Gastroesophageal sphincter (tissue), 4 donors: ENCODE measurements around the gene NKD1. TPM values are rescaled to one million over a fixed set of nuclear protein-coding genes. Genes with fewer than 3 reads are reported as not detected.

ENCODE experiments used
- ATAC-seq: fragments of 150-250 bp; one replicate; pipeline ENCODE4 v1.9.1; 2016; ENCODE audit warnings: mild to moderate bottlenecking, moderate library complexity
- H3K27ac ChIP-seq, 4 donors: fragments of 200-600 bp; sonication (generic) in 3 of 4; 1 replicate in 3 of 4; 2 replicates in 1 of 4; pipeline ENCODE4 v1.5.1; 2016 to 2019
- H3K27me3 ChIP-seq: fragments of 200-600 bp; sonication (generic); one replicate; pipeline ENCODE4 v1.5.1; 2019
- H3K36me3 ChIP-seq, 2 donors: fragments of 200-600 bp; sonication (generic); one replicate each; pipeline ENCODE4 v1.5.1; 2019; ENCODE audit warnings: control low read depth in 1 of 2
- H3K4me1 ChIP-seq, 3 donors: fragments of 200-600 bp; sonication (generic); 1 replicate in 2 of 3; 2 replicates in 1 of 3; pipeline ENCODE4 v1.5.1; 2016 to 2019; ENCODE audit warnings: control low read depth in 2 of 3
- H3K4me3 ChIP-seq, 2 donors: fragments of 200-600 bp; sonication (generic); one replicate each; pipeline ENCODE4 v1.5.1; 2019; ENCODE audit warnings: mild to moderate bottlenecking in 1 of 2, moderate library complexity in 1 of 2
- H3K9me3 ChIP-seq, 3 donors: fragments of 200-600 bp; sonication (generic); one replicate each; pipeline ENCODE4 v1.5.1; 2017 to 2019; ENCODE audit warnings: control low read depth in 2 of 3
- EP300 ChIP-seq: sonication (generic); formaldehyde crosslinking; IDR thresholded peaks from one replicate; pipeline ENCODE4 v1.6.1; 2017; ENCODE audit warnings: antibody characterized with exemption, mild to moderate bottlenecking
- POLR2A ChIP-seq, 2 donors: fragments of 450-650 bp; IDR thresholded peaks; one replicate each; pipeline ENCODE4 v1.6.1; 2017; ENCODE audit warnings: antibody characterized with exemption in 2 of 2, mild to moderate bottlenecking in 2 of 2, moderate library complexity in 1 of 2
- POLR2AphosphoS5 ChIP-seq: sonication (generic); formaldehyde crosslinking; IDR thresholded peaks from one replicate; pipeline ENCODE4 v1.6.1; 2017; ENCODE audit warnings: antibody characterized with exemption
- WGBS, 2 donors: methylation state at CpG; one replicate each; pipeline ENCODE4 v1.1.5; 2018; ENCODE audit warnings: low coverage in 1 of 2; 5-methylcytosine and 5-hydroxymethylcytosine counted together
- total RNA-seq, 4 donors: library from RNA; depleted of rRNA; stranded (reverse); fragments of >200 nt; gene quantifications; one replicate each; pipeline ENCODE4 v1.1.0, GENCODE V29; 2016
- TF ChIP-seq, protein P1 (sequence below), 4 experiments: fragments of 200-600 bp in 2 of 4; fragments of 450-650 bp in 2 of 4; sonication (generic) in 1 of 4; IDR thresholded peaks; one replicate each; pipeline ENCODE4 v1.5.1; 2017 to 2019; ENCODE audit warnings: antibody characterized with exemption in 4 of 4, mild to moderate bottlenecking in 2 of 4, moderate library complexity in 2 of 4

NKD1 gene
- total RNA-seq, 4 donors from 2014 or later: 27.7 to 69.2 (median 48.7) TPM

GRCh38 chr16:50553182-50553710 is 5.0 kb downstream of the NKD1 start:
- TF ChIP-seq POLR2AphosphoS5: no peak
- TF ChIP-seq EP300: no peak
- TF ChIP-seq, protein P1, sequence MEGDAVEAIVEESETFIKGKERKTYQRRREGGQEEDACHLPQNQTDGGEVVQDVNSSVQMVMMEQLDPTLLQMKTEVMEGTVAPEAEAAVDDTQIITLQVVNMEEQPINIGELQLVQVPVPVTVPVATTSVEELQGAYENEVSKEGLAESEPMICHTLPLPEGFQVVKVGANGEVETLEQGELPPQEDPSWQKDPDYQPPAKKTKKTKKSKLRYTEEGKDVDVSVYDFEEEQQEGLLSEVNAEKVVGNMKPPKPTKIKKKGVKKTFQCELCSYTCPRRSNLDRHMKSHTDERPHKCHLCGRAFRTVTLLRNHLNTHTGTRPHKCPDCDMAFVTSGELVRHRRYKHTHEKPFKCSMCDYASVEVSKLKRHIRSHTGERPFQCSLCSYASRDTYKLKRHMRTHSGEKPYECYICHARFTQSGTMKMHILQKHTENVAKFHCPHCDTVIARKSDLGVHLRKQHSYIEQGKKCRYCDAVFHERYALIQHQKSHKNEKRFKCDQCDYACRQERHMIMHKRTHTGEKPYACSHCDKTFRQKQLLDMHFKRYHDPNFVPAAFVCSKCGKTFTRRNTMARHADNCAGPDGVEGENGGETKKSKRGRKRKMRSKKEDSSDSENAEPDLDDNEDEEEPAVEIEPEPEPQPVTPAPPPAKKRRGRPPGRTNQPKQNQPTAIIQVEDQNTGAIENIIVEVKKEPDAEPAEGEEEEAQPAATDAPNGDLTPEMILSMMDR (IDR thresholded peaks at IDR 0.05): no peak
- no peak for TF ChIP-seq POLR2A (IDR thresholded peaks at IDR 0.05)

GRCh38 chr16:50553731-50554360 is 5.7 kb downstream of the NKD1 start:
- TF ChIP-seq EP300 (no peak), POLR2A (IDR thresholded peaks at IDR 0.05) (no peak), POLR2AphosphoS5 (no peak)
- TF ChIP-seq, protein P1 (IDR thresholded peaks at IDR 0.05): no peak

More at GRCh38 chr16:50553182-50553710, 5.0 kb downstream of the NKD1 start:
- peaks cover 0 to 98% (median 9%) of the 10 kb centered on the region in 3 donors for H3K4me1 ChIP-seq
- peak overlapping the region in 3 of 4 donors; percentile 64 to 92 (median 87) for H3K27ac ChIP-seq
- H3K36me3 ChIP-seq: peaks cover 0 to 16% of the 10 kb centered on the region in 2 donors
- no peaks in the 10 kb centered on the region for H3K9me3 ChIP-seq
- H3K27me3 ChIP-seq: no peaks in the 10 kb centered on the region
- no peak overlapping the region for H3K4me3 ChIP-seq
- ATAC-seq: no peak
- 71 to 81% methylated on average over 2 to 7 of the region's 7 CpGs for WGBS, 2 donors

GRCh38 chr16:50555269-50555875 is 7.2 kb downstream of the NKD1 start:
- TF ChIP-seq POLR2AphosphoS5 (no peak), EP300 (no peak), POLR2A (IDR thresholded peaks at IDR 0.05) (no peak)
- TF ChIP-seq, protein P1 (IDR thresholded peaks at IDR 0.05): no peak
- Histone ChIP-seq H3K4me1 (peaks cover 0 to 98% (median 9%) of the 10 kb centered on the region in 3 donors), H3K27ac (peak overlapping the region in 3 of 4 donors; percentile 78 to 92 (median 87)), H3K4me3 (no peak overlapping the region), H3K27me3 (no peaks in the 10 kb centered on the region), H3K36me3 (peaks cover 0 to 33% of the 10 kb centered on the region in 2 donors), H3K9me3 (no peaks in the 10 kb centered on the region)
- 0 to 86% methylated on average over 1 to 5 of the region's 10 CpGs for WGBS, 2 donors
- ATAC-seq: no peak

More at GRCh38 chr16:50553731-50554360, 5.7 kb downstream of the NKD1 start:
- no peaks in the 10 kb centered on the region for H3K9me3 ChIP-seq
- no peaks in the 10 kb centered on the region for H3K27me3 ChIP-seq
- no peak overlapping the region for H3K4me3 ChIP-seq
- H3K36me3 ChIP-seq: peaks cover 0 to 19% of the 10 kb centered on the region in 2 donors
- peak overlapping the region in 3 of 4 donors; percentile 64 to 92 (median 87) for H3K27ac ChIP-seq
- WGBS, 2 donors: 86% methylated on average over 2 of the region's 7 CpGs; no CpG with 5 or more reads in 1 of the 2 donors
- peaks cover 0 to 98% (median 9%) of the 10 kb centered on the region in 3 donors for H3K4me1 ChIP-seq
- ATAC-seq: no peak

- Histone ChIP-seq H3K9me3 (no peaks in the 10 kb centered on the region), H3K4me1 (peaks cover 0 to 93% (median 9%) of the 10 kb centered on the region in 3 donors), H3K27ac (peak overlapping the region in 3 of 4 donors; percentile 78 to 92 (median 87)), H3K36me3 (peaks cover 0 to 39% of the 10 kb centered on the region in 2 donors), H3K4me3 (no peak overlapping the region), H3K27me3 (no peaks in the 10 kb centered on the region)
- no peak for TF ChIP-seq POLR2A (IDR thresholded peaks at IDR 0.05)
- TF ChIP-seq EP300: no peak
- TF ChIP-seq, protein P1 (IDR thresholded peaks at IDR 0.05): no peak
- TF ChIP-seq POLR2AphosphoS5: no peak
- WGBS, 2 donors: 57 to 67% methylated on average over 1 to 10 of the region's 18 CpGs
- ATAC-seq: peak; percentile 27
Observed at GRCh38 chr16:50555952-50556673, 7.9 kb downstream of the NKD1 start.
